Astrocyte (in vitro differentiated cells and primary cell): ENCODE measurements around the gene RALGPS1.

Experiments used
- EZH2 ChIP-seq: IDR thresholded peaks from 2 replicates; pipeline ENCODE4 v1.6.1; 2012; ENCODE audit warnings: mild to moderate bottlenecking, low read length, inconsistent platforms; ENCODE audit not compliant: insufficient read depth
- TF ChIP-seq, protein P1 (sequence below): IDR thresholded peaks from 2 replicates; pipeline ENCODE4 v1.5.1; 2011; ENCODE audit warnings: low read depth, mild to moderate bottlenecking, inconsistent platforms, low read length, moderate library complexity; ENCODE audit not compliant: insufficient read depth

GRCh38 chr9:127263664-127264063 is 349.1 kb downstream of the RALGPS1 start:
- TF ChIP-seq, protein P1, sequence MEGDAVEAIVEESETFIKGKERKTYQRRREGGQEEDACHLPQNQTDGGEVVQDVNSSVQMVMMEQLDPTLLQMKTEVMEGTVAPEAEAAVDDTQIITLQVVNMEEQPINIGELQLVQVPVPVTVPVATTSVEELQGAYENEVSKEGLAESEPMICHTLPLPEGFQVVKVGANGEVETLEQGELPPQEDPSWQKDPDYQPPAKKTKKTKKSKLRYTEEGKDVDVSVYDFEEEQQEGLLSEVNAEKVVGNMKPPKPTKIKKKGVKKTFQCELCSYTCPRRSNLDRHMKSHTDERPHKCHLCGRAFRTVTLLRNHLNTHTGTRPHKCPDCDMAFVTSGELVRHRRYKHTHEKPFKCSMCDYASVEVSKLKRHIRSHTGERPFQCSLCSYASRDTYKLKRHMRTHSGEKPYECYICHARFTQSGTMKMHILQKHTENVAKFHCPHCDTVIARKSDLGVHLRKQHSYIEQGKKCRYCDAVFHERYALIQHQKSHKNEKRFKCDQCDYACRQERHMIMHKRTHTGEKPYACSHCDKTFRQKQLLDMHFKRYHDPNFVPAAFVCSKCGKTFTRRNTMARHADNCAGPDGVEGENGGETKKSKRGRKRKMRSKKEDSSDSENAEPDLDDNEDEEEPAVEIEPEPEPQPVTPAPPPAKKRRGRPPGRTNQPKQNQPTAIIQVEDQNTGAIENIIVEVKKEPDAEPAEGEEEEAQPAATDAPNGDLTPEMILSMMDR = no peak
- no peak for TF ChIP-seq EZH2
